ENCODE results near the gene SHKBP1. TPM values are rescaled to one million over a fixed set of nuclear protein-coding genes. Genes with fewer than 3 reads are reported as not detected.

Gene SHKBP1
- total and polyA plus RNA-seq, 10 of the 15 experiments (the other 5 are each of a cell fraction or from before 2014, with no cell fraction given) = 2.3 to 123 (median 67.0) TPM

GRCh38 chr19:40592170-40592569, 15.5 kb downstream of the SHKBP1 start:
- no peak for DNase-seq (ENCODE audit: low read depth, low spot score)
- no peak overlapping the region for H2AFZ ChIP-seq (ENCODE audit: control insufficient read depth, low read depth, low read length)
- no peaks in the 10 kb centered on the region for H4K20me1 ChIP-seq (ENCODE audit: control insufficient read depth, insufficient read depth)
- intact Hi-C loops (cut with micrococcal nuclease; ENCODE audit: unreplicated experiment) (no loop called here), in situ Hi-C loops (cut with MboI) (no loop called here)
- BruUV-seq (replicated peaks) = no TSS peak
- WGBS (ENCODE audit: insufficient coverage, insufficient replicate concordance, low lambda C conversion rate, missing lambda C conversion rate) = 59% methylated on average over 4 of the region's 4 CpGs
- H3K79me2 ChIP-seq (ENCODE audit: control insufficient read depth, insufficient read depth, low read length) = no peaks in the 10 kb centered on the region
- H3K9me3 ChIP-seq (replicated peaks; ENCODE audit: control insufficient read depth, insufficient read depth, low read length) = no peaks in the 10 kb centered on the region
- H3K36me3 ChIP-seq (ENCODE audit: control insufficient read depth in 2 of 2, insufficient read depth in 2 of 2, low read length in 1 of 2) = no peaks in the 10 kb centered on the region; a peak in 1 of 4 replicates
- H3K27me3 ChIP-seq (replicated peaks in 1 of 2; ENCODE audit: control insufficient read depth in 2 of 2, insufficient read depth in 2 of 2, low read length in 1 of 2) = peaks cover 0 to 4% of the 10 kb centered on the region in 2 experiments; a peak in 1 of 4 replicates
- no peak overlapping the region for H3K9ac ChIP-seq (ENCODE audit: control insufficient read depth, insufficient read depth, low read length)
- POLR2A ChIA-PET = no interaction called here
- no peak overlapping the region for H3K4me3 ChIP-seq
- no peak overlapping the region for H3K27ac ChIP-seq (ENCODE audit: control insufficient read depth, insufficient read depth)
- no peaks in the 10 kb centered on the region for H3K4me1 ChIP-seq (ENCODE audit: control insufficient read depth, insufficient read depth, low read length)
- CTCF ChIA-PET = interaction anchor here (1.2 to 3.1 kb wide), 4 partner anchors 11 to 43 kb away, joined by 3 to 7 read pairs (median 5); no protein-coding TSS in a partner anchor
- peak; percentile 92 for ATAC-seq
- SMC1A ChIA-PET (ENCODE audit: uncharacterized antibody, unreplicated experiment) = no interaction called here
- H3K4me2 ChIP-seq (ENCODE audit: control insufficient read depth, insufficient read depth) = no peak overlapping the region
- RAD21 ChIA-PET (ENCODE audit: unreplicated experiment) = no interaction called here
- peak; percentile 38 for FAIRE-seq
- TF ChIP-seq YY1 (IDR thresholded peaks at IDR 0.05; ENCODE audit: low read depth, low read length) = 0 out of 2 replicates have a peak, but pooled peaks have one; percentile 38
- TF ChIP-seq HCFC1 (IDR thresholded peaks at IDR 0.05; ENCODE audit: low read length) = no peak
- 0 out of 2 replicates have a peak, but pooled peaks have one; percentile 38 for TF ChIP-seq CREB1 (IDR thresholded peaks at IDR 0.05; ENCODE audit: low read depth)
- TF ChIP-seq DPF2 (IDR thresholded peaks at IDR 0.05) = no peak
- TF ChIP-seq USF2 (IDR thresholded peaks at IDR 0.05; ENCODE audit: borderline replicate concordance, low read depth, low read length) = peak; percentile 33; the same call in 1 of the 2 replicates
- peak; percentile 95 for TF ChIP-seq RFX5 (IDR thresholded peaks at IDR 0.05; ENCODE audit: low read depth, low read length)
- TF ChIP-seq TCF3 (IDR thresholded peaks at IDR 0.05; ENCODE audit: borderline replicate concordance, insufficient read depth, low read depth, low read length) = no peak
- peak; percentile 70 for TF ChIP-seq USF1 (IDR thresholded peaks at IDR 0.05; ENCODE audit: borderline replicate concordance, extremely low read length, insufficient read depth, low read depth, low read length)
- no peak for TF ChIP-seq ZNF622 (IDR thresholded peaks at IDR 0.05)
- TF ChIP-seq ATF3 (IDR thresholded peaks at IDR 0.05; ENCODE audit: borderline replicate concordance, extremely low read depth, low read depth, low read length) = peak; percentile 23; the same call in 1 of the 2 replicates
- TF ChIP-seq MLLT1 (IDR thresholded peaks at IDR 0.05) = no peak
- TF ChIP-seq RAD51 (IDR thresholded peaks at IDR 0.05) = peak; percentile 60; the same call in 1 of the 2 replicates
- TF ChIP-seq RELB (IDR thresholded peaks at IDR 0.05; ENCODE audit: low read depth) = no peak
- no peak for TF ChIP-seq ZNF592 (IDR thresholded peaks at IDR 0.05)
- TF ChIP-seq CREM (IDR thresholded peaks at IDR 0.05; ENCODE audit: low read depth) = 0 out of 2 replicates have a peak, but pooled peaks have one; percentile 33
